Stomach (tissue), 4 donors: ENCODE measurements around the gene PRXL2A.

Experiments
- CTCF ChIP-seq, 7 experiments: fragments of 450-650 bp in 4 of 7; fragments of 200-600 bp in 3 of 7; sonication (generic) in 3 of 7; IDR thresholded peaks; one replicate each; pipeline ENCODE4 v1.5.1; 2016 to 2019; ENCODE audit warnings: antibody characterized with exemption in 7 of 7, control low read depth in 2 of 7, mild to moderate bottlenecking in 1 of 7
- EP300 ChIP-seq: sonication (generic); formaldehyde crosslinking; IDR thresholded peaks from one replicate; pipeline ENCODE4 v1.6.1; 2017; ENCODE audit warnings: antibody characterized with exemption

GRCh38 chr10:80411681-80412220 is 3.4 kb downstream of the PRXL2A start:
- TF ChIP-seq EP300 (no peak), CTCF (IDR thresholded peaks at IDR 0.05) (no peak)
